Ishikawa (cell line): ENCODE measurements around the gene ZNF341.

Experiments used
- CEBPB ChIP-seq: IDR thresholded peaks from 2 replicates; pipeline ENCODE4 v1.6.1; 2012
- CREB1 ChIP-seq: IDR thresholded peaks from 2 replicates; pipeline ENCODE4 v1.6.1; 2012; ENCODE audit warnings: low read depth
- EGR1 ChIP-seq: IDR thresholded peaks from 2 replicates; pipeline ENCODE4 v1.6.1; 2012
- EP300 ChIP-seq: IDR thresholded peaks from 2 replicates; pipeline ENCODE4 v1.6.1; 2012; ENCODE audit warnings: borderline replicate concordance
- FOXM1 ChIP-seq: IDR thresholded peaks from 2 replicates; pipeline ENCODE4 v1.6.1; 2012; ENCODE audit warnings: low read depth, borderline replicate concordance
- MAX ChIP-seq: IDR thresholded peaks from 2 replicates; pipeline ENCODE4 v1.6.1; 2012
- NFIC ChIP-seq: IDR thresholded peaks from 2 replicates; pipeline ENCODE4 v1.6.1; 2012
- RAD21 ChIP-seq: IDR thresholded peaks from 2 replicates; pipeline ENCODE4 v1.6.1; 2012; ENCODE audit warnings: low read depth
- REST ChIP-seq: IDR thresholded peaks from 2 replicates; pipeline ENCODE4 v1.6.1; 2012; ENCODE audit warnings: low read depth, mild to moderate bottlenecking
- TAF1 ChIP-seq: IDR thresholded peaks from 2 replicates; pipeline ENCODE4 v1.6.1; 2012; ENCODE audit warnings: low read depth, mild to moderate bottlenecking
- TEAD4 ChIP-seq: IDR thresholded peaks from 2 replicates; pipeline ENCODE4 v1.6.1; 2012
- USF1 ChIP-seq: IDR thresholded peaks from 2 replicates; pipeline ENCODE4 v1.6.1; 2012
- YY1 ChIP-seq: IDR thresholded peaks from 2 replicates; pipeline ENCODE4 v1.6.1; 2012; ENCODE audit warnings: low read depth
- ZBTB7A ChIP-seq: IDR thresholded peaks from 2 replicates; pipeline ENCODE4 v1.6.1; 2012; ENCODE audit warnings: low read depth

GRCh38 chr20:33703498-33704137 is 28.2 kb upstream of the ZNF341 start:
- no peak for TF ChIP-seq USF1
- no peak for TF ChIP-seq TEAD4
- TF ChIP-seq EP300: no peak
- TF ChIP-seq MAX: no peak
- no peak for TF ChIP-seq TAF1
- TF ChIP-seq CEBPB: no peak
- no peak for TF ChIP-seq YY1
- TF ChIP-seq CREB1: no peak
- TF ChIP-seq REST: no peak
- TF ChIP-seq EGR1: no peak
- TF ChIP-seq NFIC: no peak
- TF ChIP-seq RAD21: no peak
- no peak for TF ChIP-seq ZBTB7A
- no peak for TF ChIP-seq FOXM1
